Panc1 (cell line): ENCODE measurements around the gene AFF3. TPM values are rescaled to one million over a fixed set of nuclear protein-coding genes. Genes with fewer than 3 reads are reported as not detected.

Source experiments
- ATAC-seq: fragments of 200-7000 bp; cut with Tn5 transposase; 2 replicates; pipeline ENCODE4 v1.9.1; 2020; ENCODE audit warnings: mild to moderate bottlenecking, moderate library complexity
- BruUV-seq: library from RNA; stranded (reverse); fragments of 400-500 nt; replicated peaks from 2 replicates; lab custom pipeline; 2021; lab: Mats Ljungman, UMichigan
- CTCF ChIA-PET: fragments of 300-600 bp; sonication (Branson Sonifier 250); formaldehyde crosslinking; loops from one replicate; lab custom pipeline; 2022; ENCODE audit warnings: antibody characterized with exemption; lab: Charles Lee
- POLR2A ChIA-PET: fragments of 300-600 bp; sonication (Branson Sonifier 250); formaldehyde crosslinking; loops from one replicate; lab custom pipeline; 2022; ENCODE audit warnings: antibody characterized with exemption; lab: Charles Lee
- DNase-seq: peaks from one replicate; pipeline ENCODE4 v3.0.0-alpha.2; 2010; ENCODE audit warnings: low read depth, low spot score
- H3K27ac ChIP-seq: 2 replicates; pipeline ENCODE4 v1.5.1; 2011; ENCODE audit warnings: mild to moderate bottlenecking, low read length, inconsistent platforms
- H3K27me3 ChIP-seq: fragments of 200-500 bp; sonication (Bioruptor generic); 2 replicates; pipeline ENCODE4 v1.6.0; 2014; ENCODE audit warnings: low read length, inconsistent platforms; ENCODE audit not compliant: control insufficient read depth, insufficient read depth
- H3K36me3 ChIP-seq: fragments of 200-500 bp; sonication (Bioruptor generic); 2 replicates; pipeline ENCODE4 v1.5.1; 2014; ENCODE audit warnings: inconsistent platforms, mild to moderate bottlenecking, low read length, moderate library complexity; ENCODE audit not compliant: control insufficient read depth, insufficient read depth
- H3K4me1 ChIP-seq: 2 replicates; pipeline ENCODE4 v1.5.1; 2011; ENCODE audit warnings: inconsistent platforms, mild to moderate bottlenecking, low read length, moderate library complexity; ENCODE audit not compliant: control insufficient read depth, insufficient read depth
- H3K4me3 ChIP-seq, 2 experiments: 2 replicates each; pipeline ENCODE4 v1.5.1; 2011 to 2012; ENCODE audit warnings: low read depth in 2 of 2, low read length in 2 of 2, mild to moderate bottlenecking in 2 of 2, inconsistent platforms in 1 of 2, moderate library complexity in 1 of 2
- H3K9me3 ChIP-seq: fragments of 200-500 bp; sonication (Bioruptor generic); 2 replicates; pipeline ENCODE4 v1.5.1; 2014; ENCODE audit warnings: low read depth, mild to moderate bottlenecking, inconsistent platforms, low read length, moderate library complexity; ENCODE audit not compliant: control insufficient read depth, insufficient read depth
- POLR2AphosphoS5 ChIP-seq: IDR thresholded peaks from 2 replicates; pipeline ENCODE4 v1.6.1; 2012; ENCODE audit warnings: mild to moderate bottlenecking, low read depth, low read length, moderate library complexity
- SIN3A ChIP-seq: IDR thresholded peaks from 2 replicates; pipeline ENCODE4 v1.6.1; 2012; ENCODE audit warnings: low read depth, mild to moderate bottlenecking, low read length, moderate library complexity, borderline replicate concordance; ENCODE audit not compliant: insufficient read depth
- TCF7L2 ChIP-seq: IDR thresholded peaks from 2 replicates; pipeline ENCODE4 v1.6.1; 2011; ENCODE audit warnings: mild to moderate bottlenecking, low read depth, low read length, inconsistent platforms
- in situ Hi-C: cut with HindIII; loops from 2 replicates; pipeline ENCODE4 v1.10.0; 2016; ENCODE audit warnings: low sequenced_read_pairs, low pct_unique_long_range_greater_than_20kb
- intact Hi-C: fragments of 100-400 bp; cut with micrococcal nuclease; formaldehyde crosslinking; loops from one replicate; pipeline ENCODE4 v1.10.0; 2022; ENCODE audit not compliant: unreplicated experiment
- total RNA-seq: library from RNA; stranded (reverse); gene quantifications from one replicate; pipeline ENCODE4 v1.2.1, GENCODE V29; 2021; ENCODE audit not compliant: unreplicated experiment
- TF ChIP-seq, protein P1 (sequence below): fragments of 450-650 bp; IDR thresholded peaks from 2 replicates; pipeline ENCODE4 v1.5.1; 2017; ENCODE audit warnings: mild to moderate bottlenecking
- TF ChIP-seq, protein P2 (sequence below), 2 experiments: IDR thresholded peaks; 2 replicates each; pipeline ENCODE4 v1.6.1; 2011 to 2012; ENCODE audit warnings: low read depth in 2 of 2, control low read depth in 1 of 2, low read length in 1 of 2, mild to moderate bottlenecking in 1 of 2, moderate library complexity in 1 of 2; ENCODE audit not compliant: insufficient read depth in 1 of 2

Gene AFF3
- total RNA-seq, 1 experiment from 2014 or later = 2.2 TPM

DNA sequence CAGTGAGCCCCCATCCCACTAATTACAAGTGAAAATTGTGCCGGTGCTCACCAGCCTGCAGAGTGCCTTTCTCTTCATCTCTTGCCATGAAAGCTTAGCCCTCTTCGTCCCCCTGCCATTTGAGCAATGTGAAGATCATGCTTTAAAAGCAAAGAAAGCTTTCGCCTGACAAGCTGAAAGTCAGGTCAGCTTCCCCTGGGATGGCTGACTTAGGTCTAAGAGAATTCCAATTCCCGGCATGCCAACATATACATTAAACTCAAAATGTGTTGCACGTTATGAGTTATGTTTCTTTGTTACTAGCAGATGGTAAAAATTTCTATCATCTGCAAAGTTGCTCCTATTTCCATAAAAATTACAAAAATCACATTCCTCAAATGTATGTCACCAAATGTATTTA is 129.8 kb downstream of the AFF3 start:
- H3K4me3 ChIP-seq = no peak overlapping the region

DNA sequence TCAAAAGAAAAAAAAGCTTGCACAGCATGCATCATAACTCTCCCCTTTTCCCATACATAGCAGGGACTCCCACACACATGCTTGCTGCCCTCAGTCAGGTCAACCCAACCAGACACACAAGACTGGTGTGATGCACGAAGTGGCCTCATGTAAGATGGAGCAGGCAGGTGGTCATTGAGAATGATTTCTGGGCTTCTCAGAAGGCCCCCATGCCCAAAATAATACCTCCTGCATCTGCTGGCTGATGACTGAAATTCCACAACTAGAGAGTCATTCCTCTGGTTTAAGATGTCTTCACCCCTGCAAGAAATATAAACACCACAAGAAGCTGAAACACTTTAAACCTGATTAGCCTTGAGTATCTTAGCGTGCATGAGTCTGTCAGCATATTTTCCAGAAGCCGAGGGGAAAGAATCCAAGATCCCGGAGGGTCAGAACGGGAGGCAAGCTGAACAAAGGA is 131.1 kb downstream of the AFF3 start:
- ChIA-PET CTCF (no interaction called here), POLR2A (no interaction called here)
- no peak for ATAC-seq
- TF ChIP-seq TCF7L2 = no peak
- TF ChIP-seq, protein P1, sequence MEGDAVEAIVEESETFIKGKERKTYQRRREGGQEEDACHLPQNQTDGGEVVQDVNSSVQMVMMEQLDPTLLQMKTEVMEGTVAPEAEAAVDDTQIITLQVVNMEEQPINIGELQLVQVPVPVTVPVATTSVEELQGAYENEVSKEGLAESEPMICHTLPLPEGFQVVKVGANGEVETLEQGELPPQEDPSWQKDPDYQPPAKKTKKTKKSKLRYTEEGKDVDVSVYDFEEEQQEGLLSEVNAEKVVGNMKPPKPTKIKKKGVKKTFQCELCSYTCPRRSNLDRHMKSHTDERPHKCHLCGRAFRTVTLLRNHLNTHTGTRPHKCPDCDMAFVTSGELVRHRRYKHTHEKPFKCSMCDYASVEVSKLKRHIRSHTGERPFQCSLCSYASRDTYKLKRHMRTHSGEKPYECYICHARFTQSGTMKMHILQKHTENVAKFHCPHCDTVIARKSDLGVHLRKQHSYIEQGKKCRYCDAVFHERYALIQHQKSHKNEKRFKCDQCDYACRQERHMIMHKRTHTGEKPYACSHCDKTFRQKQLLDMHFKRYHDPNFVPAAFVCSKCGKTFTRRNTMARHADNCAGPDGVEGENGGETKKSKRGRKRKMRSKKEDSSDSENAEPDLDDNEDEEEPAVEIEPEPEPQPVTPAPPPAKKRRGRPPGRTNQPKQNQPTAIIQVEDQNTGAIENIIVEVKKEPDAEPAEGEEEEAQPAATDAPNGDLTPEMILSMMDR = no peak
- TF ChIP-seq SIN3A = no peak
- TF ChIP-seq POLR2AphosphoS5 = no peak
- TF ChIP-seq, protein P2, sequence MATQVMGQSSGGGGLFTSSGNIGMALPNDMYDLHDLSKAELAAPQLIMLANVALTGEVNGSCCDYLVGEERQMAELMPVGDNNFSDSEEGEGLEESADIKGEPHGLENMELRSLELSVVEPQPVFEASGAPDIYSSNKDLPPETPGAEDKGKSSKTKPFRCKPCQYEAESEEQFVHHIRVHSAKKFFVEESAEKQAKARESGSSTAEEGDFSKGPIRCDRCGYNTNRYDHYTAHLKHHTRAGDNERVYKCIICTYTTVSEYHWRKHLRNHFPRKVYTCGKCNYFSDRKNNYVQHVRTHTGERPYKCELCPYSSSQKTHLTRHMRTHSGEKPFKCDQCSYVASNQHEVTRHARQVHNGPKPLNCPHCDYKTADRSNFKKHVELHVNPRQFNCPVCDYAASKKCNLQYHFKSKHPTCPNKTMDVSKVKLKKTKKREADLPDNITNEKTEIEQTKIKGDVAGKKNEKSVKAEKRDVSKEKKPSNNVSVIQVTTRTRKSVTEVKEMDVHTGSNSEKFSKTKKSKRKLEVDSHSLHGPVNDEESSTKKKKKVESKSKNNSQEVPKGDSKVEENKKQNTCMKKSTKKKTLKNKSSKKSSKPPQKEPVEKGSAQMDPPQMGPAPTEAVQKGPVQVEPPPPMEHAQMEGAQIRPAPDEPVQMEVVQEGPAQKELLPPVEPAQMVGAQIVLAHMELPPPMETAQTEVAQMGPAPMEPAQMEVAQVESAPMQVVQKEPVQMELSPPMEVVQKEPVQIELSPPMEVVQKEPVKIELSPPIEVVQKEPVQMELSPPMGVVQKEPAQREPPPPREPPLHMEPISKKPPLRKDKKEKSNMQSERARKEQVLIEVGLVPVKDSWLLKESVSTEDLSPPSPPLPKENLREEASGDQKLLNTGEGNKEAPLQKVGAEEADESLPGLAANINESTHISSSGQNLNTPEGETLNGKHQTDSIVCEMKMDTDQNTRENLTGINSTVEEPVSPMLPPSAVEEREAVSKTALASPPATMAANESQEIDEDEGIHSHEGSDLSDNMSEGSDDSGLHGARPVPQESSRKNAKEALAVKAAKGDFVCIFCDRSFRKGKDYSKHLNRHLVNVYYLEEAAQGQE (IDR thresholded peaks at IDR 0.05; ENCODE audit: insufficient read depth in 1 of 2, low read depth in 2 of 2, low read length in 1 of 2) = no peak
- Histone ChIP-seq H3K27me3 (peaks cover 3% of the 10 kb centered on the region; the same call in 1 of the 2 replicates), H3K27ac (no peak overlapping the region), H3K9me3 (no peaks in the 10 kb centered on the region), H3K36me3 (no peaks in the 10 kb centered on the region), H3K4me1 (peaks cover 3% of the 10 kb centered on the region; the same call in 1 of the 2 replicates), H3K4me3 (no peak overlapping the region)
- in situ Hi-C loops (no loop called here), intact Hi-C loops (no loop called here)
- DNase-seq = no peak
- BruUV-seq = no TSS peak

More for the DNA sequence above, 129.8 kb downstream of the AFF3 start:
- Histone ChIP-seq H3K27ac (no peak overlapping the region), H3K4me1 (peaks cover 3% of the 10 kb centered on the region; the same call in 1 of the 2 replicates), H3K9me3 (no peaks in the 10 kb centered on the region), H3K36me3 (no peaks in the 10 kb centered on the region), H3K27me3 (peaks cover 3% of the 10 kb centered on the region; the same call in 1 of the 2 replicates)
- BruUV-seq = no TSS peak
- TF ChIP-seq, protein P2 (IDR thresholded peaks at IDR 0.05; ENCODE audit: insufficient read depth in 1 of 2, low read depth in 2 of 2, low read length in 1 of 2) = no peak
- TF ChIP-seq, protein P1 = no peak
- TF ChIP-seq TCF7L2 (no peak), SIN3A (no peak), POLR2AphosphoS5 (no peak)
- DNase-seq = no peak
- CTCF ChIA-PET = no interaction called here
- no peak for ATAC-seq
- POLR2A ChIA-PET = no interaction called here
- in situ Hi-C loops (no loop called here), intact Hi-C loops (no loop called here)
